ENCODE data around the gene BANP.
"Not testable (repeated sequence)": the region's sequence is repeated elsewhere in the genome, so short reads cannot be mapped to it uniquely, and the experiment has no call there.

BANP gene

DNA sequence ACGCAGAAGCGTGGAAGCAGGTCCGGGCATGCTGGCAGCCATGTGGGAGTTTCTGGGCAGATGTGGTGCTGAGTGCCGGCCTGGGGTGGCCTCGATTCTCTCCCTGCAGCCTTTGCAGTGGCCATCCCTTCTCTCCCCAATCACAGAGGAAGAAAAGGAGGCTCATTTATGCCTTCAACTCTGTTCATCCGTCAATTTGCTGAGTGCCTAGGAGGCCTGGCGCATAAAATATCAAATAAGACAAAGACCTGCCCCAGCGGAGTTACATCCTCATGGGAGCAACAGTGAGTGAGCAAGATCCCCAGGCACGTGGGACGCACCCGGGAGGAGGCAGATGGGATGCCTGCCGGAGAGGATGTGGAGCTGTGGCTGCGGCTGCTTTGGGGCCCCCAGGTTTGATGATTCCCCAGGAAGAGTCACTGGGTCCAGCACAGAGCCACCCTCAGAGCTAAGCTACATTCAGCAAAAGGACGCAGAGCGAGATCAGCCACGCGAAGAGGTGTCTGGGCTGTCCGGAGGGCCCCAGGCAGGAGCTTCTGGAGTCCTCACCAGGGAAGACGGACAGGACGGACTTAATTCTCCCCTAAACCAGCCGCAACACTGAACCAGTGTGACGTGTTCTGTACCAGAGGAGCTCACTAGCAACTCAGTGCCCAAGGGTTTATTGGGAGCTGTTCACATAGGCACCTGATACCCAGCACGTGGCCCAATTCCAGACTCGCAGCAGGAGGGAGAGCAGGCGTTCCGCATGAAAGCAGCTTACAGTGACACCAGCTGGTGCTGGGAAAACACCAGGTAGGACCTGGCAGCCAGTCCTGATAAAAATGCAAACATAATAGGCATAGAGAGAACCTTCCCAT, 26.2 kb upstream of the BANP start:
- TF ChIP-seq, protein P1, sequence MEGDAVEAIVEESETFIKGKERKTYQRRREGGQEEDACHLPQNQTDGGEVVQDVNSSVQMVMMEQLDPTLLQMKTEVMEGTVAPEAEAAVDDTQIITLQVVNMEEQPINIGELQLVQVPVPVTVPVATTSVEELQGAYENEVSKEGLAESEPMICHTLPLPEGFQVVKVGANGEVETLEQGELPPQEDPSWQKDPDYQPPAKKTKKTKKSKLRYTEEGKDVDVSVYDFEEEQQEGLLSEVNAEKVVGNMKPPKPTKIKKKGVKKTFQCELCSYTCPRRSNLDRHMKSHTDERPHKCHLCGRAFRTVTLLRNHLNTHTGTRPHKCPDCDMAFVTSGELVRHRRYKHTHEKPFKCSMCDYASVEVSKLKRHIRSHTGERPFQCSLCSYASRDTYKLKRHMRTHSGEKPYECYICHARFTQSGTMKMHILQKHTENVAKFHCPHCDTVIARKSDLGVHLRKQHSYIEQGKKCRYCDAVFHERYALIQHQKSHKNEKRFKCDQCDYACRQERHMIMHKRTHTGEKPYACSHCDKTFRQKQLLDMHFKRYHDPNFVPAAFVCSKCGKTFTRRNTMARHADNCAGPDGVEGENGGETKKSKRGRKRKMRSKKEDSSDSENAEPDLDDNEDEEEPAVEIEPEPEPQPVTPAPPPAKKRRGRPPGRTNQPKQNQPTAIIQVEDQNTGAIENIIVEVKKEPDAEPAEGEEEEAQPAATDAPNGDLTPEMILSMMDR (IDR thresholded peaks at IDR 0.05; ENCODE audit: low read depth, low read length) = no peak
- DNase-seq (ENCODE audit: extremely low read depth, low read depth) = no peak

DNA sequence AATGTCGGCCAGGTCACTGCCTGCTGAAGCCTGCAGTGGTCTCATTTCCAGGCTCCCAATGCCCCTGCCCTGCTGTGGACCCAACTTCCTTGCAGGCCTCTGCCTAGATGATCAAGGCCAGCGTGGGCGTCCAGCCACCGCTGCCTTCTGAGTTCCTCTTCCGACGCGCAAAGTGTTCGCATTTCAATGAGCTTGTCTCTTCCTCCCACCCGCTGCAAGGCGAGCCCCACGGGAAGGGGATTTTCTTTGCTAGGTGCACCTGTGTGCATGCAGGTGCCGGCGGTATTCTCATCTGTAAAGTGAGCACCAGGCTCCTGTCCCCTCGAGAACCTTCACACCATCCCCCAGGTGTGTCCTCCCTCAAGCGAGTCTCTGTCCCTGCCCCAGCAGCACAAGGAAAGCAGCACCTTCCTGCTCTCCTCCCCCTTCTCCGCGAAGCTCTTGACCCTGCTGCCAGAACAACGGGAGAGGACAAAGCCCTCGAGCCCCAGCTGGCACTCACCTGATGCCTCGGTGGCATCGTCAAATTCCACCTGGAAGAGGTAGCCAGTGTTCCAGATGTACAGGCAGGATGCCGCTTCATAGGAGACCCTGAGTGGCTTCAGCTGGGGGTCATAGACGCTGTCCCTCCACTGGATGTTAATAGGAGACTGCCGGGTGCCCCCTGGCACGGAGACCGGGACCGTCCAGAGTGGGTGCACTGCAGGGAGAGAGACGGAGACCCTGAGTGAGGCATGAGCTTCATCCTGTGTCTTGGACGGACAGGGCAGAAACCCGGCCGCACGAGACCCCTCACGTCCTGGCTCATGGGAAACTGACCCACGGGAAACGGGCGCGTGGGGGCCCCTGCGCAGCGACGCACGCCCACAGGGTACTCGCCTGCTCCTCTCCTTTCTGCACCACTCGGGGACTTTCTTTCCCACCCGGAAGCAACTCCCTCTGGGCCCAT, 24.7 kb upstream of the BANP start:
- TF ChIP-seq, protein P1 (IDR thresholded peaks at IDR 0.05; ENCODE audit: low read depth, low read length) = no peak
- DNase-seq (ENCODE audit: extremely low read depth, low read depth) = no peak

DNA sequence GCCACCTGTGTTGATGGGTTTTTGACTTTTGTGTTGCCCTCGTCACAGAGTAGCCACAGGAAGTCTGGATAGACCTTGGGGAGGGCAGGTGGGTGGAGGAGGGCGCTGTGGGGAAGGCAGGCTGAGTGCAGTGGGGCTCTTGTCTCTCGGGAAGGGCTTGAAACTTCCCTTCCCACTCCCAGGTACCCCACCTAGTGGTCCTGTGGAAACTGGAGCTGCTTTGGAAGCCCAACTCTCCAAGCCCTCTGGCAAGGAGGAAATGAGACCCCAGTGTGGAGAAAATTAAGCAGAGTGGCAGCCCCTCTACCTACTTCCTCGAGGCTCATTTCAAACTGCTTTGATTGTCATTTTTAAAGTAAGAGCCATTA, 24.1 kb upstream of the BANP start:
- DNase-seq (ENCODE audit: extremely low read depth, low read depth) = no peak
- TF ChIP-seq, protein P1 (IDR thresholded peaks at IDR 0.05; ENCODE audit: low read depth, low read length) = no peak

GRCh38 chr16:87929986-87930385, 21.2 kb upstream of the BANP start:
- DNase-seq (ENCODE audit: extremely low read depth, low read depth) = no peak
- TF ChIP-seq, protein P1 (IDR thresholded peaks at IDR 0.05; ENCODE audit: low read depth, low read length) = no peak

DNA sequence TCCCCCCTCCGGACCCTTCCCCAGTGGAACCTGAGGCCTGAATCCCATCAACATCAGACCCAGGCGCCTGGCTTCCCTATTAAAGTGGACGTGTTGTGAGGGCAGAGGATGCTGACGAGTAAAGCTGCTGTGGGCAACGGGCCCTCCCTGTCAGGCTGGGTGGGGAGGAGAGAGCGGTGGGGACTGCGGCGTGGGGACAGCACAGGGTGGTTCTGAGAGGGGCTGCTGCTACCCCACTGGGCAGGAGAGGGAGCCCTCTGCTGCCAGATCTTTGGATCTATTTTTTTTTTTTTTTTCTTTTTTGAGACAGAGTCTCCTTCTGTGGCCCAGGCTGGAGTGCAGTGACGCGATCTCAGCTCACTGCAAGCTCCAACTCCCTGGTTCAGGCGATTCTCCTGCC, 20.8 kb upstream of the BANP start:
- no peak for DNase-seq (ENCODE audit: extremely low read depth, low read depth)
- TF ChIP-seq, protein P1 (IDR thresholded peaks at IDR 0.05; ENCODE audit: low read depth, low read length) = peak; percentile 22

DNA sequence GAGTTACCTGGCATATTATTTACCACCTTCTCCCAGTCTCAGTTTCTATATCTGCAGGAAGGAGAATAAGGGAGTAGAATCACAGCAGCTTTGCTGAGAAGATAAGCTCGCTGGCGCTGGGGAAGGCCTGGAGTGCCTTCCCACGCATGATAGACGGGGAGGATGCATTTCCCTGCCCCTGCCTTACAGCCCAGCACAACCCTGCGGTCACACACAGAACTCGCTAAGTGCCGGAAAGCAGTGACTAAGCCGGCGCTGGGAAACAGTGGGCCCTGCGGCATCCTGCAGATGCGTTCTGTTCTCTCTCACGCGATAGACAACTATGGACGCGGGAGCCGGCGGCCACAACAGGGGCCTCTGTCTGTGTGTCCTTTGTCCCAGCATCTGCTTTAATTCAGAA, 19.7 kb upstream of the BANP start:
- TF ChIP-seq, protein P1 (IDR thresholded peaks at IDR 0.05; ENCODE audit: low read depth, low read length) = no peak
- DNase-seq (ENCODE audit: extremely low read depth, low read depth) = no peak

GRCh38 chr16:87932475-87933139, 18.6 kb upstream of the BANP start:
- DNase-seq (ENCODE audit: extremely low read depth, low read depth) = not testable (repeated sequence)

Data from AG09319 (cell line).